Mucosa of descending colon (tissue), 3 donors: ENCODE data around the gene CARMIL1. TPM values are rescaled to one million over a fixed set of nuclear protein-coding genes. Genes with fewer than 3 reads are reported as not detected.
A peak's percentile ranks its signal among the peaks of the same experiment; 100 is the strongest.

Experiments used
- ATAC-seq: fragments of 200-7000 bp; cut with Tn5 transposase; one replicate; pipeline ENCODE4 v1.9.1; 2020; ENCODE audit warnings: mild to moderate bottlenecking, moderate library complexity
- DNase-seq, 3 donors: peaks; one replicate each; pipeline ENCODE4 v3.0.0-alpha.2; 2020
- H3K36me3 ChIP-seq: fragments of 200-600 bp; one replicate; pipeline ENCODE4 v1.8.0; 2021; ENCODE audit warnings: low read depth, mild to moderate bottlenecking
- H3K4me1 ChIP-seq: fragments of 200-600 bp; one replicate; pipeline ENCODE4 v1.8.0; 2021; ENCODE audit warnings: low read depth, mild to moderate bottlenecking
- H3K4me3 ChIP-seq: fragments of 200-600 bp; one replicate; pipeline ENCODE4 v1.8.0; 2021; ENCODE audit warnings: mild to moderate bottlenecking
- H3K9me3 ChIP-seq: fragments of 200-600 bp; one replicate; pipeline ENCODE4 v1.8.0; 2021; ENCODE audit warnings: mild to moderate bottlenecking
- intact Hi-C, 2 donors: fragments of 100-400 bp; cut with DNase I in 1 of 2; cut with micrococcal nuclease in 1 of 2; formaldehyde crosslinking; loops; one replicate each; pipeline versions ENCODE4 v1.11.0 to v1.11.1; 2022; cut with DNase I, micrococcal nuclease
- total RNA-seq, 3 donors: library from RNA; stranded (reverse); fragmentation: NEBNext Ultra II Directional in 2 of 3; extraction: Animal tissue kit (Norgen Biotek cat#: 25700) in 2 of 3; gene quantifications; one replicate each; pipeline versions ENCODE4 v1.2.1 to v1.2.4, GENCODE V29; 2021 to 2023
- TF ChIP-seq, protein P1 (sequence below): fragments of 200-600 bp; IDR thresholded peaks from one replicate; pipeline ENCODE4 v1.8.0; 2022; ENCODE audit warnings: antibody characterized with exemption, mild to moderate bottlenecking
- donor health status: DM: no; HTN: no; CAD: no; lungs with moderate emphysema.
- donor health status: DM: no; HTN: no; CAD: no.
- donor health status: DM: no; HTN: yes; CAD: no.

The CARMIL1 gene
- total RNA-seq, 3 donors from 2014 or later: 21.8 to 61.0 (median 44.8) TPM

DNA sequence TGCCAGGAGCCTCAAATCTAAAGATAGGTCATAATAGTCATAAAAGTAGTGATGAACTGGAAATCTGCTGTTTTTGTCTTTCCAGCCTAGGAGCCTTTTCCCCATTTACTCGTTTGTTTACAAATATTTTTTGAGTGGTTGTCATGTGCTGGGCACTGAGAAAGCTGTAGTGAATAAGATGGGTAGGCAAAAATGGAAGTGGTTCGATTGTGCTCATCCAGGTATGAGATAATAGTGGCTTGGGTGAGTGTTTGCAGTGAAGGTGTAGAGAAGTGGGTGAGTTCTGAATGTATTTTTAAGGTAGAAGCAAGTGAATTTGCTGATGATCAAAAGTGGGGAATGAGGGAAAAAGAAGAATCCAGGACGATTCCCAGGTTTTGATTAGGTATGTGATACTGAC is 53.0 kb downstream of the CARMIL1 start:
- ATAC-seq: no peak
- intact Hi-C loops: no loop called here

DNA sequence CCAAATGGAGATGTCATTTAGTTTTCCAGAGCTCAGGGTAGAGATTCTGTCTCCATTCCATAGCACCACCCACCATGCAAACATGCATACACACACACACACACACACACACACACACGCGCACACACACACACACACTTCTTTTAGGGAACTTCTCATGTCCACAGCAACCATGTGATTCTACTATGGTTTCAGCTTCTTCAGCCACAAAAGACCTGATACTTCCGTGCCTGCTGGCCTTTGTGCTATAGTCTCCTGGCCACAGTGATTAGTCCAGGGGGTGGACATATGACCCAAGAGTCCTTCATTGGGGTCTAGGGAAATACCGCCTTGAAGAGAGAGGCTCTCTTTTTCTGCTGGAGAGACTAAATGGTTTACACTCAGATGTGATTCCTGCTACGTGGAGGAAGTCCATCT is 53.5 kb downstream of the CARMIL1 start:
- no peak for ATAC-seq
- intact Hi-C loops: no loop called here
- Histone ChIP-seq H3K4me1 (peaks cover 28% of the 10 kb centered on the region), H3K9me3 (no peaks in the 10 kb centered on the region), H3K36me3 (no peaks in the 10 kb centered on the region), H3K4me3 (no peak overlapping the region)
- TF ChIP-seq, protein P1, sequence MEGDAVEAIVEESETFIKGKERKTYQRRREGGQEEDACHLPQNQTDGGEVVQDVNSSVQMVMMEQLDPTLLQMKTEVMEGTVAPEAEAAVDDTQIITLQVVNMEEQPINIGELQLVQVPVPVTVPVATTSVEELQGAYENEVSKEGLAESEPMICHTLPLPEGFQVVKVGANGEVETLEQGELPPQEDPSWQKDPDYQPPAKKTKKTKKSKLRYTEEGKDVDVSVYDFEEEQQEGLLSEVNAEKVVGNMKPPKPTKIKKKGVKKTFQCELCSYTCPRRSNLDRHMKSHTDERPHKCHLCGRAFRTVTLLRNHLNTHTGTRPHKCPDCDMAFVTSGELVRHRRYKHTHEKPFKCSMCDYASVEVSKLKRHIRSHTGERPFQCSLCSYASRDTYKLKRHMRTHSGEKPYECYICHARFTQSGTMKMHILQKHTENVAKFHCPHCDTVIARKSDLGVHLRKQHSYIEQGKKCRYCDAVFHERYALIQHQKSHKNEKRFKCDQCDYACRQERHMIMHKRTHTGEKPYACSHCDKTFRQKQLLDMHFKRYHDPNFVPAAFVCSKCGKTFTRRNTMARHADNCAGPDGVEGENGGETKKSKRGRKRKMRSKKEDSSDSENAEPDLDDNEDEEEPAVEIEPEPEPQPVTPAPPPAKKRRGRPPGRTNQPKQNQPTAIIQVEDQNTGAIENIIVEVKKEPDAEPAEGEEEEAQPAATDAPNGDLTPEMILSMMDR: no peak
- no peak for DNase-seq

More for the DNA sequence above, 53.0 kb downstream of the CARMIL1 start:
- TF ChIP-seq, protein P1: no peak
- H3K9me3 ChIP-seq: no peaks in the 10 kb centered on the region
- no peak overlapping the region for H3K4me3 ChIP-seq
- peaks cover 23% of the 10 kb centered on the region for H3K4me1 ChIP-seq
- no peaks in the 10 kb centered on the region for H3K36me3 ChIP-seq
- no peak for DNase-seq

DNA sequence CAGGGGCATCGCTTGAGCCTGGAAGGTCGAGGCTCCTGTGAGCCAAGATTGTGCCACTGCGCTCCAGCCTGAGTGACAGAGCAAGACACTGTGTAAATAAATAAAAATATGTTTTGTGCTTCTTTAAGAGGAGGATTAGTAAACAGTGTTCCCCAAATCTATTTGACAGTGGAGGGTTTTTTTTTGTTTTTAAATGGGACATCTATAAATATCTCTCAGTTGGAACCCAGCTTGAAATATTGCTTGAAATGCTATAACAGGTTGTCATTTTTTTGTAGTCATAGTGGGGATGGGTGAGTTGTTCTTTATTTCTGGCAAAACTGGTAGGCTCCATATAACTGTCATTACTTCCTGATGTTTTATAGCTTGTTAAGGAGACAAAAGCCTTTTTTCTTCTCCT is 54.3 kb downstream of the CARMIL1 start:
- Histone ChIP-seq H3K36me3 (no peaks in the 10 kb centered on the region), H3K9me3 (no peaks in the 10 kb centered on the region), H3K4me3 (no peak overlapping the region), H3K4me1 (peaks cover 24% of the 10 kb centered on the region)
- DNase-seq (no peak), ATAC-seq (no peak)
- TF ChIP-seq, protein P1: no peak
- intact Hi-C loops: no loop called here

DNA sequence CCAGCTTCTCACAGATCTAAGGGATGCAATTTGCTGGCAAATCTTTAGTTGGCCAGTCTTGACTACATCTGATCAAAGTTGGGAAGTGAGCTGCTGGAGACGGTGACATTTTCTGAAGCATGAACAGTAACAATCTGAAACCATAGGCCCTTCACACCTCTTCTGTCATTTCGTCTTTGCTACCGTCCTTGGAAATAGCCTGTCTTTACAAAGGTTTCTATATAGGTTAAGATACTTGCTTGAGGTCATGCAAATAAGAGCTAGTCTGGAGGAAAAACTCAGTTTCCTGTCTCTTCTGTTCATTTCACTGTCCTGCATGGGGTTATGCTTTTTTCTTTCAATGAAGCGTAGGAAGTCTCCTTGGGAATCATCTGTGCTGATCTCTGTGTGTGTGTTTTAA is 55.6 kb downstream of the CARMIL1 start:
- no peak for ATAC-seq
- TF ChIP-seq, protein P1: no peak
- H3K4me3 ChIP-seq: no peak overlapping the region
- H3K4me1 ChIP-seq: peaks cover 27% of the 10 kb centered on the region
- intact Hi-C loops: no loop called here
- H3K9me3 ChIP-seq: no peaks in the 10 kb centered on the region
- no peaks in the 10 kb centered on the region for H3K36me3 ChIP-seq
- no peak for DNase-seq

DNA sequence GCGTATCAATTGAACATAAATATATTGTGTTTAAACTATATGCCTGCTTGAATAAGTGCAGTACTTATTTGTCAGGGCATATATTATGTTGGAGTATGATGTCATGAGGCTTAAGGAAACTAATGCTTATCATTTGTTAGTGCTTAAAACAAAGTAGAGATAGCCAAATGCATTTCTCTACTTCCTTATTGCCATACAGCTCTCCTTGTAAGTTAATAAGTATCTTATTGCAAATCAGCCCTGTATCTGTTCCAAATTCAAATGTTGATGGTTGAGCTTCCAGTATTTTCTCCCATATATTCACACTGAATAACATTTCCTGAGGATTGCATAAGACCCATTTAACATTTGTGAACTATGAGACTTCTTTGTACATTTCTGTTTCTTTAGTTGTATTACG is 57.8 kb downstream of the CARMIL1 start:
- Histone ChIP-seq H3K4me1 (peaks cover 33% of the 10 kb centered on the region), H3K4me3 (no peak overlapping the region), H3K9me3 (no peaks in the 10 kb centered on the region), H3K36me3 (no peaks in the 10 kb centered on the region)
- no peak for DNase-seq
- intact Hi-C loops: no loop called here
- TF ChIP-seq, protein P1: no peak
- peak; percentile 57 for ATAC-seq

DNA sequence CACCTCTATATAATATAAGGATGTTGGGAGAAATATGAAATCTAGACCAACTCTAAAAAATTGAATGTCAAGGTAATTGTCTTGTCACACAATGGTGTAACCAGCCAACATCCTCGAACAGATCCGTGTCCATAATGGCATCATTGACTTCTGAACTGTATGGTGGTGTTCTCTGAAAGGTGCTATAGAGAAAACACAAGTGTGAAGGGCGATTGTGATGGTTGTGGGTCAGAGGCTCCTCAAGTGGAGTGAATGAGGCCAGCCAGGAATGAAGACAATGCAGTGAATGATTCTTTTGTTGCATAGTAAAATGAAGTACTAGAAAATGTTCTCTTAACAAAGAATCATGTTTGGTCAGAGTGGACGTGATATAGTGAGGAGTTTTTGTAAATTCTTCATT is 58.3 kb downstream of the CARMIL1 start:
- intact Hi-C loops: no loop called here
- H3K4me3 ChIP-seq: no peak overlapping the region
- no peaks in the 10 kb centered on the region for H3K9me3 ChIP-seq
- no peak for DNase-seq
- ATAC-seq: no peak
- TF ChIP-seq, protein P1: no peak
- no peaks in the 10 kb centered on the region for H3K36me3 ChIP-seq
- H3K4me1 ChIP-seq: peaks cover 33% of the 10 kb centered on the region
